ENCODE data around the gene PWWP2B. TPM values are rescaled to one million over a fixed set of nuclear protein-coding genes. Genes with fewer than 3 reads are reported as not detected.

PWWP2B gene
- total and polyA plus RNA-seq, 10 donors: 22.5 to 50.0 (median 28.0) TPM

DNA sequence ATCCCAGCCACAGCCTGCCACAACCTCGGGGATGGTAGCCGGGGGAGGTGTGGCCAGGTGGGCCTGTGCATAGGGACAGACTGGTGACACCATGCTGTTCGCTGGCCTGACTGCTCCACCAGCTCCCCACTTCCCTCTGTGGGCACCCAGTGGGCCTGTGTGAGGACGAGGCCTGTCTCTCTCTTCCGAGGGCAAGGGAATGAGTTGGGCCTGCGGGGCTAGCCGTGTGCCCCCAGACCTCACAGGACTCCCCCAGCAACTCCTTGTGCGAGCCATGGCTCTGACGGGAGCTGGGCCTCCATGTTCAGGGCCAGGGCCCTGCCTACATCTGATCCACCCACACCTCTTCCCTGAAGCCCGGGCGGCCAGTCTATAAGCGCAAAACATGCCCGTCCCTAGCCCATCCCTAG lies 40.5 kb downstream of the PWWP2B start:
- WGBS, 5 donors: 85 to 95% (median 90%) methylated on average over 6 to 13 of the region's 13 CpGs
- TF ChIP-seq POLR2AphosphoS5 (IDR thresholded peaks at IDR 0.05) (no peak), POLR2A (IDR thresholded peaks at IDR 0.05) (no peak)
- TF ChIP-seq, protein P1, sequence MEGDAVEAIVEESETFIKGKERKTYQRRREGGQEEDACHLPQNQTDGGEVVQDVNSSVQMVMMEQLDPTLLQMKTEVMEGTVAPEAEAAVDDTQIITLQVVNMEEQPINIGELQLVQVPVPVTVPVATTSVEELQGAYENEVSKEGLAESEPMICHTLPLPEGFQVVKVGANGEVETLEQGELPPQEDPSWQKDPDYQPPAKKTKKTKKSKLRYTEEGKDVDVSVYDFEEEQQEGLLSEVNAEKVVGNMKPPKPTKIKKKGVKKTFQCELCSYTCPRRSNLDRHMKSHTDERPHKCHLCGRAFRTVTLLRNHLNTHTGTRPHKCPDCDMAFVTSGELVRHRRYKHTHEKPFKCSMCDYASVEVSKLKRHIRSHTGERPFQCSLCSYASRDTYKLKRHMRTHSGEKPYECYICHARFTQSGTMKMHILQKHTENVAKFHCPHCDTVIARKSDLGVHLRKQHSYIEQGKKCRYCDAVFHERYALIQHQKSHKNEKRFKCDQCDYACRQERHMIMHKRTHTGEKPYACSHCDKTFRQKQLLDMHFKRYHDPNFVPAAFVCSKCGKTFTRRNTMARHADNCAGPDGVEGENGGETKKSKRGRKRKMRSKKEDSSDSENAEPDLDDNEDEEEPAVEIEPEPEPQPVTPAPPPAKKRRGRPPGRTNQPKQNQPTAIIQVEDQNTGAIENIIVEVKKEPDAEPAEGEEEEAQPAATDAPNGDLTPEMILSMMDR (IDR thresholded peaks at IDR 0.05 in 8 of 11, conservative IDR thresholded peaks at IDR 0.05 in 3 of 11): no peak
- H3K4me3 ChIP-seq: no peak overlapping the region
- peak; percentile 74 for DNase-seq
- intact Hi-C loops (cut with DNase I; ENCODE audit: low total_unique reads): no loop called here
- H3K27ac ChIP-seq: peak overlapping the region in 3 of 8 donors; percentile 65 to 79 (median 74)
- H3K4me1 ChIP-seq: peaks cover 0 to 52% (median 33%) of the 10 kb centered on the region in 6 donors
- no peaks in the 10 kb centered on the region for H3K27me3 ChIP-seq (replicated peaks in 1 of 7)
- H3K9me3 ChIP-seq: no peaks in the 10 kb centered on the region
- H3K36me3 ChIP-seq: no peaks in the 10 kb centered on the region

DNA sequence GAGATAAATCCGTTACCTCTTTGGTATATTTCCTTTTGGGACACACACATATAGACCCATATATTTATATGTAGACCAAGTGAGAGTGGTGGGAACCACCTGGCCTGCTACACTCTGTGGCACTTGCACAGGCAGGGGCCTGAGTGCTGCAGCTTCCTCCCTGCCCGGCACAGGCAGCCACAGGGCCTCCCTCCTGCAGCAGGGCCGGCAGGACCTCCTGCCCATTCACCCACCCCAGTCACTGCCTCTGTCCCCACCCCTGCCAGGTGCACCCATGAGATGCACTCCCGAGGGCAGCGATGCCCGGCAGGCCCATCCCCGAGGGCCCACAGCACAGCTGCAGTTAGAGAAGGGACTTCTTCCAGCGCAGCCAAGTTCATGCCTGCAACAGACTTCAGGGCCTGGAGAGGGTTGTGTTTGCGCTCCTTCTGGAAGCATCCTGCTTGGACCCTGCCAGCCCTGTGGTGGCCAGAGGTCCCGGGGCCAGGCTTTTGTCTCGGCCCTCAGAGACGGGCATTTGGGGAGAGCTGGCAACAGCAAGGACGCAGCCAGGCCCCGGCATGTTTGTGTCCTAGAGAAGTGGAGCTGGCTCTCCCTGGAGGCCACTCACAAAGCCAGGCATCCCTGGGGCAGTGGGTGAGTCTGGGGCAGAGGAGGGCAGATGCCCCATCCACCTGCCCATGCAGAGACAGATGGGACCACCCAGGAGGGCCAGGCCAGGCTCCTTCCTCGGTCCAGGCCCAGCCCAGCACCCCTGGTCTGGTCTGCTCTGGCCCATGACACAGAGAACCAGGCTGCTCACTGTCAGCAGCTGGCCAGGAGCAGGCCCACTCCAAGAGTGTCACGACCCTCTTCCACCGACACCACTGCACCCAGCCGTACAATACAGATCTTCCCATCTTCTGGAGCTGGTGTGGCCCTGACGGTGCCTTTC lies 41.4 kb downstream of the PWWP2B start:
- Histone ChIP-seq H3K27me3 (replicated peaks in 1 of 7) (no peaks in the 10 kb centered on the region), H3K27ac (peak overlapping the region in 7 of 8 donors; percentile 36 to 81 (median 72)), H3K9me3 (no peaks in the 10 kb centered on the region), H3K4me1 (peaks cover 4 to 60% (median 41%) of the 10 kb centered on the region in 6 donors), H3K36me3 (no peaks in the 10 kb centered on the region), H3K4me3 (no peak overlapping the region)
- 61 to 67% (median 63%) methylated on average over 9 to 19 of the region's 19 CpGs for WGBS, 5 donors
- intact Hi-C loops (cut with DNase I; ENCODE audit: low total_unique reads): no loop called here
- TF ChIP-seq, protein P1 (IDR thresholded peaks at IDR 0.05 in 8 of 11, conservative IDR thresholded peaks at IDR 0.05 in 3 of 11): no peak
- peak in 2 of 3 donors; percentile 26 to 31 for TF ChIP-seq POLR2AphosphoS5 (IDR thresholded peaks at IDR 0.05)
- DNase-seq: peak; percentile 81

DNA sequence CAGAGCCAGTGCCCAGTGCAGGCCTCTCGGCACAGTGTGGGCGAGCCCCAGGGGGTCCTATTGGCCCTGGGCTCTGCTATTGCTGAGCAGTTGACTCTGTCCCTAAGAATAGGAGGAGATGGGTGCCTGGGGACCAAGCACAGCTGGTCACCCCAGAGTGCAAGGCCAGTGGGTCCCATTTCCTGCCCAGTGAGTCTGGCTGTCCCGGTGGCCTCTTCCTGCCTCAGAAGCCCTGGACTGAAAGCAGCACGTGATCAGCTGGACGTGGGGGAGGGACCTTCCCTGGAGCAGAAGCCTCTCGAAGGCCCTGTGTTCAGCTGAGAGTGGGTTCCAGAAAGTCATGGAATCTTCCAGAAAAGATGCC lies 42.0 kb downstream of the PWWP2B start:
- Histone ChIP-seq H3K27me3 (replicated peaks in 1 of 7) (no peaks in the 10 kb centered on the region), H3K4me1 (peaks cover 8 to 62% (median 45%) of the 10 kb centered on the region in 6 donors), H3K4me3 (no peak overlapping the region), H3K36me3 (no peaks in the 10 kb centered on the region), H3K9me3 (no peaks in the 10 kb centered on the region), H3K27ac (peak overlapping the region in 7 of 8 donors; percentile 36 to 81 (median 72))
- intact Hi-C loops (cut with DNase I; ENCODE audit: low total_unique reads): no loop called here
- TF ChIP-seq POLR2AphosphoS5 (IDR thresholded peaks at IDR 0.05) (peak; percentile 58 to 79 (median 61)), POLR2A (IDR thresholded peaks at IDR 0.05) (no peak)
- DNase-seq: peak; percentile 82
- WGBS, 5 donors: 51 to 73% (median 67%) methylated on average over 2 to 6 of the region's 6 CpGs

DNA sequence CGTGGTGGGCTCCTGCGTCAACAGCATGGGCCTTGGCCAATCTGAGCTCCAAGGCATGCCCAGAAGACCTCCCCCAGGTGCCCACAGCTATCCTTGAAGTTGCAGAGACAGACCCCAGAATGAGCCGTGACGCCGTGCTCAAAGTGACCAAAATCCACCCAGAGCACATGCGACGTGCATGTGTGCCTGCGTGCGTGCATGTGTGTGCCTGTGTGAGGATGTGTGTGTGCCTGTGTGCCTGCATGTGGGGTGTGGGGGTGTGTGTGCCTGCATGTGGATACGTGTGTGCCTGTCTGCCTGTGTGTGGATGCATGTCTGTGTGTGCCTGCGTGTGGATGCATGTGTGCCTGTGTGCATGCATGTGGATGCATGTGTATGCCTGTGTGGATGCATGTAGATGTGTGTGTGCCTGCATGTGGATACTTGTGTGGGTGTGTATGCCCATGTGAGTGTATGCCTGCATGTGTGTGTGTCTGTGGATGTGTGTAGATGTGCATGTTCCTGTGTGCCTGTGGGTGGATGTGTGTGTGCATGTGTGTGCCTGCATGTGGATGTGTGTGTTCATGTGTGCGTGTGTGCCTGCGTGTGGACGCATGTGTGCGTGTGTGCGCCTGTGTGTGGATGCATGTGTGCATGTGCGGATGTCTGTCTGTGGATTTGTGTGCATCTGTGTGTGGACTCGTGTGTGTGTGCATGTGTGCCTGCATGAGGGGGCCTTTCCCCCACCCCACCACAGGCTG lies 42.6 kb downstream of the PWWP2B start:
- intact Hi-C loops (cut with DNase I; ENCODE audit: low total_unique reads): no loop called here
- TF ChIP-seq, protein P1 (IDR thresholded peaks at IDR 0.05 in 8 of 11, conservative IDR thresholded peaks at IDR 0.05 in 3 of 11): no peak
- TF ChIP-seq POLR2A (IDR thresholded peaks at IDR 0.05) (no peak), POLR2AphosphoS5 (IDR thresholded peaks at IDR 0.05) (no peak)
- H3K9me3 ChIP-seq: no peaks in the 10 kb centered on the region
- WGBS, 5 donors: 93 to 98% (median 96%) methylated on average over 16 to 18 of the region's 18 CpGs
- H3K4me1 ChIP-seq: peaks cover 8 to 62% (median 45%) of the 10 kb centered on the region in 6 donors
- peak; percentile 53 for DNase-seq
- no peak overlapping the region for H3K4me3 ChIP-seq
- H3K27me3 ChIP-seq (replicated peaks in 1 of 7): no peaks in the 10 kb centered on the region
- no peaks in the 10 kb centered on the region for H3K36me3 ChIP-seq
- H3K27ac ChIP-seq: peak overlapping the region in 4 of 8 donors; percentile 65 to 81 (median 76)
